ENCODE data around the gene BMP3. TPM values are rescaled to one million over a fixed set of nuclear protein-coding genes. Genes with fewer than 3 reads are reported as not detected.
A peak's percentile ranks its signal among the peaks of the same experiment; 100 is the strongest.

Gene BMP3
- total RNA-seq (not detected), polyA plus RNA-seq (not detected)

- DNase-seq = no peak
- H3K27ac Mint-ChIP-seq = no peak within 1 kb of the TSS
- H3K27me3 ChIP-seq (ENCODE audit: insufficient read depth, low read length) = peaks cover 7% of the 10 kb centered on the region
Measured at GRCh38 chr4:81030061-81030980, at the start of gene BMP3. Gene BMP3 (plus strand): TSS chr4:81030708. CDS start chr4:81031285, 577 bp downstream.

GRCh38 chr4:80986011-80986410 is 44.5 kb upstream of the BMP3 start:
- H3K4me3 Mint-ChIP-seq = no peak overlapping the region
- no peak overlapping the region for H3K27ac Mint-ChIP-seq
- Histone ChIP-seq H3K36me3 (ENCODE audit: insufficient read depth, low read length) (no peaks in the 10 kb centered on the region), H3K9me3 (ENCODE audit: control insufficient read depth in 1 of 2, low read length in 2 of 2) (no peaks in the 10 kb centered on the region), H3K4me1 (ENCODE audit: insufficient read depth, low read length) (no peaks in the 10 kb centered on the region), H3K4me3 (ENCODE audit: low read length in 2 of 2) (no peak overlapping the region), H3K27me3 (ENCODE audit: insufficient read depth, low read length) (no peaks in the 10 kb centered on the region), H3K27ac (ENCODE audit: low read depth, low read length) (no peak overlapping the region)
- intact Hi-C loops (cut with micrococcal nuclease) = no loop called here
- DNase-seq = no peak
- ChIA-PET CTCF (ENCODE audit: partially characterized antibody) (interaction anchor here (1.3 to 6.3 kb wide), 4 partner anchors 9 to 621 kb away, joined by 3 to 76 read pairs (median 22); no protein-coding TSS in a partner anchor), POLR2A (ENCODE audit: partially characterized antibody) (no interaction called here)
- H3K36me3 Mint-ChIP-seq = no peaks in the 10 kb centered on the region
- H3K9me3 Mint-ChIP-seq = no peaks in the 10 kb centered on the region
- peaks cover 0 to 4% (median 0%) of the 10 kb centered on the region in 4 donors for H3K4me1 Mint-ChIP-seq
- H3K27me3 Mint-ChIP-seq = peaks cover 5 to 16% of the 10 kb centered on the region in 2 donors

More at GRCh38 chr4:81030061-81030980, at the start of gene BMP3:
- H3K4me1 Mint-ChIP-seq = peaks cover 6 to 21% (median 16%) of the 10 kb centered on the region in 4 donors
- H3K4me3 Mint-ChIP-seq = peak within 1 kb of the TSS; percentile 28 to 83 (median 71)
- Histone ChIP-seq H3K4me3 (ENCODE audit: low read length in 2 of 2) (no peak within 1 kb of the TSS), H3K4me1 (ENCODE audit: insufficient read depth, low read length) (peaks cover 3% of the 10 kb centered on the region), H3K27ac (ENCODE audit: low read depth, low read length) (no peak within 1 kb of the TSS), H3K9me3 (ENCODE audit: control insufficient read depth in 1 of 2, low read length in 2 of 2) (no peaks in the 10 kb centered on the region), H3K36me3 (ENCODE audit: insufficient read depth, low read length) (no peaks in the 10 kb centered on the region)
- ChIA-PET CTCF (ENCODE audit: partially characterized antibody) (interaction anchor here (1.1 kb wide), 1 partner anchor 665 kb away, joined by 4 read pairs; no protein-coding TSS in a partner anchor), POLR2A (ENCODE audit: partially characterized antibody) (no interaction called here)
- intact Hi-C loops (cut with micrococcal nuclease) = no loop called here
- no peaks in the 10 kb centered on the region for H3K36me3 Mint-ChIP-seq
- peaks cover 56 to 57% of the 10 kb centered on the region in 2 donors for H3K27me3 Mint-ChIP-seq
- H3K9me3 Mint-ChIP-seq = no peaks in the 10 kb centered on the region

- peak; percentile 36 to 56 (median 48) for DNase-seq
- no peak overlapping the region for H3K4me3 ChIP-seq (ENCODE audit: low read length in 2 of 2)
- no peaks in the 10 kb centered on the region for H3K36me3 ChIP-seq (ENCODE audit: insufficient read depth, low read length)
- no peak overlapping the region for H3K27ac ChIP-seq (ENCODE audit: low read depth, low read length)
- Mint-ChIP-seq H3K4me1 (peaks cover 0 to 4% (median 0%) of the 10 kb centered on the region in 4 donors), H3K27ac (no peak overlapping the region), H3K9me3 (no peaks in the 10 kb centered on the region), H3K36me3 (no peaks in the 10 kb centered on the region), H3K4me3 (no peak overlapping the region), H3K27me3 (peaks cover 2 to 11% of the 10 kb centered on the region in 2 donors)
- POLR2A ChIA-PET (ENCODE audit: partially characterized antibody) = no interaction called here
- no peaks in the 10 kb centered on the region for H3K27me3 ChIP-seq (ENCODE audit: insufficient read depth, low read length)
- CTCF ChIA-PET (ENCODE audit: partially characterized antibody) = interaction anchor here (0.6 to 6.3 kb wide), 25 partner anchors 9 to 632 kb away, joined by 3 to 76 read pairs (median 4); no protein-coding TSS in a partner anchor
- intact Hi-C loops (cut with micrococcal nuclease) = loop anchor here (1.0 kb wide), 4 partner anchors 50 to 629 kb away; no protein-coding TSS in a partner anchor
- H3K9me3 ChIP-seq (ENCODE audit: control insufficient read depth in 1 of 2, low read length in 2 of 2) = no peaks in the 10 kb centered on the region
- no peaks in the 10 kb centered on the region for H3K4me1 ChIP-seq (ENCODE audit: insufficient read depth, low read length)
Measured at GRCh38 chr4:80989921-80990544, 40.5 kb upstream of the BMP3 start.

- no peaks in the 10 kb centered on the region for H3K9me3 Mint-ChIP-seq
- H3K4me3 ChIP-seq (ENCODE audit: low read length in 2 of 2) = no peak overlapping the region
- no peak overlapping the region for H3K27ac Mint-ChIP-seq
- H3K4me3 Mint-ChIP-seq = no peak overlapping the region
- no peaks in the 10 kb centered on the region for H3K9me3 ChIP-seq (ENCODE audit: control insufficient read depth in 1 of 2, low read length in 2 of 2)
- H3K36me3 Mint-ChIP-seq = no peaks in the 10 kb centered on the region
- POLR2A ChIA-PET (ENCODE audit: partially characterized antibody) = no interaction called here
- intact Hi-C loops (cut with micrococcal nuclease) = loop anchor here (1.0 kb wide), 4 partner anchors 49 to 630 kb away; no protein-coding TSS in a partner anchor
- DNase-seq = no peak
- H3K36me3 ChIP-seq (ENCODE audit: insufficient read depth, low read length) = no peaks in the 10 kb centered on the region
- no peaks in the 10 kb centered on the region for H3K27me3 ChIP-seq (ENCODE audit: insufficient read depth, low read length)
- H3K4me1 Mint-ChIP-seq = peaks cover 0 to 4% (median 0%) of the 10 kb centered on the region in 4 donors
- no peaks in the 10 kb centered on the region for H3K4me1 ChIP-seq (ENCODE audit: insufficient read depth, low read length)
- CTCF ChIA-PET (ENCODE audit: partially characterized antibody) = interaction anchor here (0.6 to 6.3 kb wide), 19 partner anchors 9 to 633 kb away, joined by 3 to 76 read pairs (median 7); no protein-coding TSS in a partner anchor
- no peak overlapping the region for H3K27ac ChIP-seq (ENCODE audit: low read depth, low read length)
- H3K27me3 Mint-ChIP-seq = peaks cover 2 to 11% of the 10 kb centered on the region in 2 donors
Measured at GRCh38 chr4:80990851-80991250, 39.7 kb upstream of the BMP3 start.

GRCh38 chr4:80999943-81000342 is 30.6 kb upstream of the BMP3 start:
- H3K27ac Mint-ChIP-seq = no peak overlapping the region
- H3K36me3 Mint-ChIP-seq = no peaks in the 10 kb centered on the region
- intact Hi-C loops (cut with micrococcal nuclease) = no loop called here
- no peak overlapping the region for H3K4me3 Mint-ChIP-seq
- peaks cover 0 to 7% (median 0%) of the 10 kb centered on the region in 8 donors for H3K9me3 Mint-ChIP-seq
- ChIA-PET CTCF (ENCODE audit: partially characterized antibody) (interaction anchor here (2.4 kb wide), 1 partner anchor 9 kb away, joined by 10 read pairs; no protein-coding TSS in a partner anchor), POLR2A (ENCODE audit: partially characterized antibody) (no interaction called here)
- no peaks in the 10 kb centered on the region for H3K36me3 ChIP-seq (ENCODE audit: insufficient read depth, low read length)
- no peaks in the 10 kb centered on the region for H3K4me1 ChIP-seq (ENCODE audit: insufficient read depth, low read length)
- peaks cover 9% of the 10 kb centered on the region in 2 donors for H3K27me3 Mint-ChIP-seq
- no peaks in the 10 kb centered on the region for H3K9me3 ChIP-seq (ENCODE audit: control insufficient read depth in 1 of 2, low read length in 2 of 2)
- DNase-seq = no peak
- H3K27ac ChIP-seq (ENCODE audit: low read depth, low read length) = no peak overlapping the region
- H3K4me1 Mint-ChIP-seq = no peaks in the 10 kb centered on the region
- H3K4me3 ChIP-seq (ENCODE audit: low read length in 2 of 2) = no peak overlapping the region
- no peaks in the 10 kb centered on the region for H3K27me3 ChIP-seq (ENCODE audit: insufficient read depth, low read length)

GRCh38 chr4:81003597-81004111 is 26.9 kb upstream of the BMP3 start:
- no peak for DNase-seq
- Histone ChIP-seq H3K27me3 (ENCODE audit: insufficient read depth, low read length) (no peaks in the 10 kb centered on the region), H3K4me3 (ENCODE audit: low read length in 2 of 2) (no peak overlapping the region), H3K4me1 (ENCODE audit: insufficient read depth, low read length) (no peaks in the 10 kb centered on the region), H3K36me3 (ENCODE audit: insufficient read depth, low read length) (no peaks in the 10 kb centered on the region), H3K9me3 (ENCODE audit: control insufficient read depth in 1 of 2, low read length in 2 of 2) (no peaks in the 10 kb centered on the region), H3K27ac (ENCODE audit: low read depth, low read length) (no peak overlapping the region)
- no peaks in the 10 kb centered on the region for H3K36me3 Mint-ChIP-seq
- peaks cover 8% of the 10 kb centered on the region in 2 donors for H3K27me3 Mint-ChIP-seq
- intact Hi-C loops (cut with micrococcal nuclease) = no loop called here
- no peak overlapping the region for H3K4me3 Mint-ChIP-seq
- ChIA-PET POLR2A (ENCODE audit: partially characterized antibody) (no interaction called here), CTCF (ENCODE audit: partially characterized antibody) (no interaction called here)
- H3K27ac Mint-ChIP-seq = no peak overlapping the region
- no peaks in the 10 kb centered on the region for H3K4me1 Mint-ChIP-seq
- peaks cover 0 to 7% (median 0%) of the 10 kb centered on the region in 8 donors for H3K9me3 Mint-ChIP-seq

- intact Hi-C loops (cut with micrococcal nuclease) = no loop called here
Measured at GRCh38 chr4:81007417-81007816, 23.1 kb upstream of the BMP3 start.

More at GRCh38 chr4:81007417-81007816, 23.1 kb upstream of the BMP3 start:
- ChIA-PET CTCF (ENCODE audit: partially characterized antibody) (no interaction called here), POLR2A (ENCODE audit: partially characterized antibody) (no interaction called here)
- Histone ChIP-seq H3K36me3 (ENCODE audit: insufficient read depth, low read length) (no peaks in the 10 kb centered on the region), H3K9me3 (ENCODE audit: control insufficient read depth in 1 of 2, low read length in 2 of 2) (no peaks in the 10 kb centered on the region), H3K4me3 (ENCODE audit: low read length in 2 of 2) (no peak overlapping the region), H3K4me1 (ENCODE audit: insufficient read depth, low read length) (no peaks in the 10 kb centered on the region), H3K27ac (ENCODE audit: low read depth, low read length) (no peak overlapping the region), H3K27me3 (ENCODE audit: insufficient read depth, low read length) (no peaks in the 10 kb centered on the region)
- H3K4me1 Mint-ChIP-seq = no peaks in the 10 kb centered on the region
- H3K4me3 Mint-ChIP-seq = no peak overlapping the region
- H3K27me3 Mint-ChIP-seq = peaks cover 6 to 11% of the 10 kb centered on the region in 2 donors
- DNase-seq = no peak
- H3K36me3 Mint-ChIP-seq = no peaks in the 10 kb centered on the region
- peaks cover 0 to 1% (median 0%) of the 10 kb centered on the region in 8 donors for H3K9me3 Mint-ChIP-seq
- H3K27ac Mint-ChIP-seq = no peak overlapping the region
